RPMI8226 (cell line): ENCODE data around the gene GNRHR.
A peak's percentile ranks its signal among the peaks of the same experiment; 100 is the strongest.
"Not testable (repeated sequence)": the region's sequence is repeated elsewhere in the genome, so short reads cannot be mapped to it uniquely, and the experiment has no call there.

Source experiments
- DNase-seq: peaks from one replicate; pipeline ENCODE4 v3.0.0-alpha.2; 2015

The GNRHR gene

GRCh38 chr4:67754288-67754687 is at the start of gene GNRHR:
Gene GNRHR, minus strand, starts transcription at chr4:67754388. Its CDS starts 53 bp downstream, at chr4:67754335.
- DNase-seq = no peak

GRCh38 chr4:67796810-67797209 is 42.6 kb upstream of the GNRHR start:
- DNase-seq = no peak

GRCh38 chr4:67790721-67791120 is 36.5 kb upstream of the GNRHR start:
- DNase-seq = no peak

GRCh38 chr4:67787311-67787710 is 33.1 kb upstream of the GNRHR start:
- DNase-seq = no peak

GRCh38 chr4:67785528-67785927 is 31.3 kb upstream of the GNRHR start:
- DNase-seq = no peak

GRCh38 chr4:67779631-67780030 is 25.4 kb upstream of the GNRHR start:
- no peak for DNase-seq

GRCh38 chr4:67776746-67777145 is 22.6 kb upstream of the GNRHR start:
- no peak for DNase-seq

- no peak for DNase-seq
Observed at GRCh38 chr4:67770422-67770821, 16.2 kb upstream of the GNRHR start.

GRCh38 chr4:67765928-67766327 is 11.7 kb upstream of the GNRHR start:
- no peak for DNase-seq

- DNase-seq = no peak
Observed at GRCh38 chr4:67765401-67765800, 11.2 kb upstream of the GNRHR start.

GRCh38 chr4:67764183-67764582 is 10.0 kb upstream of the GNRHR start:
- DNase-seq = no peak

GRCh38 chr4:67762086-67762485 is 7.9 kb upstream of the GNRHR start:
- peak; percentile 38 for DNase-seq

- DNase-seq = not testable (repeated sequence)
Observed at GRCh38 chr4:67756991-67757390, 2.8 kb upstream of the GNRHR start.

- no peak for DNase-seq
Observed at GRCh38 chr4:67755974-67756373, 1.8 kb upstream of the GNRHR start.

GRCh38 chr4:67751260-67751659 is 2.9 kb downstream of the GNRHR start:
- no peak for DNase-seq

- no peak for DNase-seq
Observed at GRCh38 chr4:67750691-67751090, 3.5 kb downstream of the GNRHR start.

GRCh38 chr4:67749286-67749685 is 4.9 kb downstream of the GNRHR start:
- no peak for DNase-seq

GRCh38 chr4:67746797-67747495 is 7.2 kb downstream of the GNRHR start:
- DNase-seq = peak; percentile 39

GRCh38 chr4:67744561-67745283 is 9.5 kb downstream of the GNRHR start:
- DNase-seq = no peak

GRCh38 chr4:67743194-67743593 is 11.0 kb downstream of the GNRHR start:
- no peak for DNase-seq

GRCh38 chr4:67736262-67736661 is 17.9 kb downstream of the GNRHR start:
- no peak for DNase-seq

GRCh38 chr4:67735325-67735724 is 18.9 kb downstream of the GNRHR start:
- DNase-seq = no peak

- not testable (repeated sequence) for DNase-seq
Observed at GRCh38 chr4:67730511-67730910, 23.7 kb downstream of the GNRHR start.

- DNase-seq = peak; percentile 68
Observed at GRCh38 chr4:67727124-67727850, 26.9 kb downstream of the GNRHR start.
